HepG2 (cell line): Measurements from ENCODE around the gene RPL19.

Source experiments
- EP300 ChIP-seq, 3 experiments: sonication (generic) in 1 of 3; formaldehyde crosslinking in 1 of 3; IDR thresholded peaks; 2 replicates each; pipeline versions ENCODE4 v1.5.1 to v1.6.1; 2011 to 2020; ENCODE audit warnings: low read depth in 2 of 3, low read length in 2 of 3, borderline replicate concordance in 1 of 3, improper control_type of control experiment in 1 of 3, mild to moderate bottlenecking in 1 of 3, missing genetic modification reagents in 1 of 3, moderate library complexity in 1 of 3
- ZNF333 ChIP-seq: sonication (generic); formaldehyde crosslinking; IDR thresholded peaks from 2 replicates; pipeline ENCODE4 v1.4.0; 2020; ENCODE audit warnings: mild to moderate bottlenecking, missing genetic modification reagents, borderline replicate concordance

DNA sequence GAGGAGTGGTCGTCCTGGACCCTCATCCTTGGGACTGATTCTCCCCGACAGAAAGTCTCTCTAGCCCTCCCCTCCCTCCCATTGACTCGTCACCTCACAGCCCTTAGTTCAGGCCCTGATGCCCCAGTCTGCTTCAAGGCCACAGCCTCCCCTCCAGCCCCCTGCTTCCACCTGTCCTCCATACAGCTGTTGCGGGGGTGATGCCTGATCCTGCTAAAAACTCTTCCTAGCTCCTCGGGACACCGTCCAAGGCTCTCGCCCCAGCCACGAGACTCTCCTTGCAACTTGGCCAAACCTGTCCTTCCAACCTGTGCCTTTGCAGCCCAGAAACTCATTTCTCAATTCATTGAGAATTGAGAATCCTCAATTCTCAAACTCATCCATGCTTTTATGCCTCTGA lies 18.8 kb downstream of the RPL19 start:
- TF ChIP-seq ZNF333 (CRISPR knock-in tag) = no peak
- no peak for TF ChIP-seq EP300 (IDR thresholded peaks at IDR 0.05; ENCODE audit: low read depth in 2 of 2, low read length in 2 of 2)
- no peak for TF ChIP-seq EP300 (CRISPR knock-in tag; IDR thresholded peaks at IDR 0.05; ENCODE audit: borderline replicate concordance)
